A673 (cell line): ENCODE data around the gene RPTOR.

Experiments used
- CTCF ChIP-seq: fragments of 300-800, 200-600 bp; sonication (generic); conservative IDR thresholded peaks from 2 replicates; pipeline ENCODE4 v1.5.1; 2017; ENCODE audit warnings: low read depth, mild to moderate bottlenecking, antibody characterized with exemption, low read length, moderate library complexity, mixed read lengths
- EZH2 ChIP-seq: fragments of 200-600 bp; sonication (generic); IDR thresholded peaks from 2 replicates; pipeline ENCODE4 v1.6.1; 2017; ENCODE audit warnings: borderline replicate concordance, low read depth, mild to moderate bottlenecking, mixed read lengths, antibody characterized with exemption, low read length; ENCODE audit not compliant: poor library complexity, severe bottlenecking

GRCh38 chr17:80892900-80893603, 348.4 kb downstream of the RPTOR start:
- TF ChIP-seq CTCF (no peak), EZH2 (no peak)
